Measurements from ENCODE around the gene PTPRN2.
"Not testable (repeated sequence)": the region's sequence is repeated elsewhere in the genome, so short reads cannot be mapped to it uniquely, and the experiment has no call there.

The PTPRN2 gene

DNA sequence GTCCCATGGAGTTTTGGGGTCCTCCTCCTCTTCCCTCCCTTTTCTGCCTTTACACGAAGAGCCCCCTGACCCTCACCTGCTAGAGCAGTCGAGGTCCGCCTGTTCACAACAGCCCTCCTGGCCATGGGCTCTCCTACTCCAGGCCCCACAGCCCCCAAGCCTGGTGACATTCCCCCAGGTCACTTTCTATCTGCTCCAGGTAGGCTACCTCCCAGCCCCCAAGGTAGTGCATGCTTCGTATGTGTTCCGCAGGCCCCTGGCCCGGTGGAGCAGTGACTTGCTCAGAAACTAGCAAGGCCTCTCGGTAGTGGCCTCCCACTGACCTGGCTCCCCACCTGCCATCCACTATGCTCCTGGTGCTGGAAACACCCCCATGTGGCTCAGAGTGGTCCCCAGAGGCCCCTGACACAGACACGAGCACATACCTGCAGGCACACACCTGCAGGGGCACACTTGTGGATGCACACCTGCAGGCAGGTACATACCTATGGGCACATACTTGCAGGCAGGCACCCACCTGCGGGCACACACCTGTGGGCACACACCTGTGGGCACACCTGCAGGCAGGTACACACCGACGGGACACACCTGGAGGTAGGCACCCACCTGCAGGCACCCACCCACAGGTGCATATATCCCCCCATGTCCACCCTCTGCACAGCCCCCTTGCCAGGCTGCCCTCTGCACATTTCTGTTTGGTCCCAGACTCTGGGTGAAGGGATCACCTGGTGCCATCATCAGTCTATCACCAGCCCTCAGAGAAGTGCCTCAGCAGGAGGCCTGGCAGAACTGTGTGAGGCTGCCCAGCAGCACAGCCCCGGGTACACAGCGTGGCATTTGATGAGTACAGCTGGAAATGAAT lies 322.5 kb downstream of the PTPRN2 start:
- DNase-seq (ENCODE audit: low read depth): no peak

DNA sequence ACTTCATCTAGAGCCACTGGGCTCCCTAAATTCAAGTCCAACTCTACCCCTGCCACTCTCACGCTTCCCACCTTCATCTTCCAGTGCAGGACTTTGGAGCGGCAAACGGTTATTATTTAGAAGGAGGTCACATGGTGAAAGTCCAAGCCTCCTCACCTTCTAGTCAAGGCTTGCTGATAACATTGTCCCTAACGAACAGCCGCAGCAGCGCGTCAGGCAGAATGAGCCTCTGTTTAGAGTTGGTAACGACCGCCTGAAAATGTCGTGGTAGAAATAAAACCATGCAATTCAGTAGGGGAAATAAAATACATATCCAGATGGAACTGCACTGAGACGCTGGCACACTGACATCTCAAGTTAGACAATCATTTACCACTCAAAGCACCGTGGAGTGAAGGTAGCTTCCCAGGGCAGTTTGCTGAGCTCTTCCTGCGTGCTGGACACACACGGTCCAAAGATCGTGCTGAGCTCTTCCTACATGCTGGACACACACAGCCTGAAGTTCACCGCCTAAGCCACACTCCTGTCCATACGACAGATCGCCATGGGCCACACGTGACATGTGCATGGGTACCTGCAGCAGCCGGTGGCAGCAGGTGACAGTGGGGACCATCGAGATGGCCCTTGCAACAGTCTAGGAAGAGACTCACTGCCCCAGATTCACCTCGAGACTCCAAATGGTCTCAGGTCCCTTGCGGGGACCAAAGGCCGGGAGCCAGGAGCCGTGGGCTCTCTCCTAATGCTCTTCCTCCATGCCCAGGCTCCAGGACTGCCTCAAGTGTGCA lies 323.5 kb downstream of the PTPRN2 start:
- DNase-seq (ENCODE audit: low read depth): no peak

DNA sequence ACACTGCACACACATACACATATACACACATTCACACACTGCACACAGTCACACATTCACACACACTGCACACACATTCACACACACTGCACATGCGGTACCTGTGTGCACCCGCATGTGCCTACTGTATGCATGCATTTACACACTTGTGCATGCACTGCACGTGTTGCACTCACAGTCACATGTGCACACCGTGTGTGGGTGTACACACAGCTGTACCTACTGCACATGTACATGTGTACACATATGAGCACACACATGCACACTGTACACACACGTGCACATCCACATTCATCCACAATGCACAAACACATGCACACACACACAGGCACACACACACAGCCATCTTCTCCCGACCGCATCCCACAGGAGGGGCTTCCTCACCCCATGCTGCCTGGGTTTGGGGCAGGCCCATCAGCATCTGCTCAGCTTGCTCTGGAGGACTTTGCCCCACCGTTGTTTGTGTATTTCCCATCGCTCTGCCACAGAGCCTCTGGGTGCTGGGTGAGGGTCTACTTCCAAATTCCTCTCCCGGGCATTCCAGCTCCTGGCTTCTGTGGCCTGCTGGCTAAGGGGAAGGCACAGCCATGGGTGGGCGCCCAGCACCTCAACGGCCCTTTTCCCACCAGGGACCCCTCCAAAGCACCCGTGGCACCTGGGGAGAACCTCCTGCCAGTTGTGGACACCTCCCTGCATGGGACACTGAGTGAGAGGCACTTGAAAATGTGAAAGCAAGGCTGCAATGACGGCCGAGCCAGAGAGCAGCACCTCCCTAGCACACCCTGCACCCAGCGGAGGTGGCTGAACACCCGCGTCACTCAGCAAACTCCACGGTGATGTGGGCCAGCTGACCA lies 324.3 kb downstream of the PTPRN2 start:
- DNase-seq (ENCODE audit: low read depth): no peak

DNA sequence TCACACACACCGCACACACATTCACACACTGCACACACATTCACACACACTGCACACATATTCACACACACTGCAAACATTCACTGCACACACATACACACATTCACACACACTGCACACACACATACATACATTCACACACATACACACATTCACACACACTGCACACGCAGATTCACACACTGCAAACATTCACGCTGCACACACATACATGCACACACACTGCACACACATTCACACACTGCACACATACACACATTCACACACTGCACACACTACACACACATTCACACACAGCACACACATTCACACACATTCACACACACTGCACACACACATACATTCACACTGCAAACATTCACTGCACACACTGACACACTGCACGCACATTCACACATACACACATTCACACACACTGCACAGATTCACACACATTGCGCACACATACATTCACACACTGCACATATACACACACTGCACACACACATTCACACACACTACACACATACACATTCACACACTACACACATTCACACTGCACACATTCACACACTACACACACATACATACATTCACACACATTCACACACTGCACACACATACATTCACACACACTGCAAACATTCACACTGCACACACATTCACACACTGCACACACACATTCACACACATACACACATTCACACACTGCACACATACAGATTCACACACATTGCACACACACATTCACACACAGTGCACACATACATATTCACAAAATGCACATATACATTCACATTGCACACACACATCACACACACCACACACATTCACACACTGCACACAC lies 325.1 kb downstream of the PTPRN2 start:
- DNase-seq (ENCODE audit: low read depth): no peak

DNA sequence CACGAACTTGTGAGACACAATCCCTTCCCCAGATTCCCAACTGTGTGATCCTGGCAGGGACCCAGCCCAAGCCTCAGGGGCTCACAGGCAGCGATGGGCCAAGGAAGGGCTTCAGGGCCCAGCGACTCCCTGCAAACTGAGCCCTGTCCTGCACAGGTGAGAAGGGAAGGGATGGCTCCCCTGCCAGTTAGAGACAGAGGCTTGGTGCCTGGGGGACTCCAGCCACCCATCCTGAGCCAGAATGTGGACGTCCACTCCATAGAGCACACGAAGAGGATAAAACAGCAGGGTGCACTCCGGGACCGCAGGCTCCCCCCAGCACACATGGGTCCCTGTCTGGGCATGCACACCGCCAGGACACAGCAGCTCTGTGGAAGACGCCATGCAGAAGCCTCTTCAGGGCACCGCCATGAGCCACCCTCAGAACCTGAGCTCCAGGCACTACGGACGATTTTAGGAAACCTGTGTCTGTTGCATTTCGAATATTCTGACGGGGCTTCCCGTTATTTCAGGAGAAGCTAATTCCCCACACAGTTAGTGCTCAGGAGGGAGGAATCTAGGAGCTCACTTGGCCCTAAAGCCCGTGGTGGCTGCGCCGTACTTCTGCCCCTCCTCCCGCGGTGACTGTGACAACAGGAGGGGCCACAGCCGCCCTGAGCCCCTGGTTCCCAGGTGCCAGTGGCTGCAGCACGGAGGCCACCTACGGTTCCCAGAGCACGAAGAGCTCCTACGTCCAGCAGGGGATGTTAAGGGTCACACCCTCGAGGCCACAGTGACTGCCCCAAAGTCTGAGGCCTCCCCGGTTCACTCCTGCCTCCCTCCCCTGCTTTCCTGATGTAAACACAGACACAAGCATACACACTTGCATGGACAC lies 326.0 kb downstream of the PTPRN2 start:
- no peak for DNase-seq (ENCODE audit: low read depth)

DNA sequence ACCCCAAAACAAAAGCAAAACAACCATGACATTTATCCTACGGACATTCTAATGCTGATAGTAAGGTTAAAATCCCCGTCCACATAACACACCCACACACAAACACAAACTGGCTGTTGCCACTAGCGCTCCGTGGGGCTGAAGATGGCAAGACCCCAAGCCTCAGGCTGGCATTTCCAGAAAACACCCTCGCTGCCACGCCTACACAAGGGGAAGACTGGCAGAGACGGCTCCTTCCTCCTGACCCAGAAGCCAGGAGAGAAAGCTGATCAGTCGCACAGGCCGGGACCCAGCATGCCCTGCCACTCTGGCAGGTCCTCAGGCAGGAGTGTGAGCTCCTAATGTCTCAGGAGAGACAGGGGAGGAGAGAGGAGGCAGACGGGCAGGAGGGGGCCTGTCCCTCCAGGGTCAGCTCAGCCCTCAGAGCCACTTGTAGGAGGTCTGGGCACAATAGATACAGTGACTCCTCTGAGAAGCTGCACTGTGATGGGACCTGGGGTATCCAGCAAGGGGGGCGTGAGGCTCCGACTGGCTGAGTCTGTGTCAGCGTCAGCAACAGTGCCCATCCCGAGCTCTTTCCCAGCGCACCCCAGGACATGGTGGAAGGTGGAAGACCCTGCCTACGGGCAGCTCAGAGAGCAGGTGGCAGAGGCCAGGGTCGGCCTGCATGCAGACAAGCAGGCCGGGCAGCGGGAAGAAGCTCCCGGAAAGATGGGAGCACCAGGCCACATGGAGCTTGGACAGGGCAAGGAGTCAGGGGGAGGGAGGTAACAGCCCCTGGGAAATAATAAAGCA lies 326.9 kb downstream of the PTPRN2 start:
- DNase-seq (ENCODE audit: low read depth): no peak

DNA sequence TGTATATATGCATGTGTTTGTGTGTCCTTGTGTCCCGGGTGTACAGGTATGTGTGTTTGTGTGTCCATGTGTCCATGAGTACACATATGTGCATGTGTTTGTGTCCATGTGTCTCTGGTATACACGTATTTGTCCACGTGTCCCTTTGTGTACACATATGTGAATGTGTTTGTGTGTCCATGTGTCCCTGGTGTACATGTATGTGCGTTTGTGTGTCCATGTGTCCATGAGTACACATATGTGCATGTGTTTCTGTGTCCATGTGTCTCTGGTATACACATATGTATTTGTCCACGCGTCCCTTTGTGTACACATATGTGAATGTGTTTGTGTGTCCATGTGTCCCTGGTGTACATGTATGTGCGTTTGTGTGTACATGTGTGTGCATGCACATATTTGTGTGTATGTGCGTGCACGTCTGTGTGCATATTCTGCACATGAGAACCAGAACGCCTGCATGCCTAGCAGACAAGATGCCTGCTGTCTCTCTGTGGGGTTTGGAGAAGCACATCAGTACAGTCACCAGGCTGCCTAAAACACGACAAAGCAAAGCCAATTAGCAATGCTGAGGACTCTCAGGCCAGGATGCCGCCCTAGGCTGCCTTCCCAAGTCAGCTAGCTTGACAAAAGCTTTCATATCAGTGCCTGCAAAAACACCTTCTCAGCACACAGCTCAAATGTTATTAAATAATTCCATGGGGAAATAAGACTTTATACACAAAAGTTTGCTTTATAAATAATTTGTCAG lies 327.8 kb downstream of the PTPRN2 start:
- no peak for DNase-seq (ENCODE audit: low read depth)

DNA sequence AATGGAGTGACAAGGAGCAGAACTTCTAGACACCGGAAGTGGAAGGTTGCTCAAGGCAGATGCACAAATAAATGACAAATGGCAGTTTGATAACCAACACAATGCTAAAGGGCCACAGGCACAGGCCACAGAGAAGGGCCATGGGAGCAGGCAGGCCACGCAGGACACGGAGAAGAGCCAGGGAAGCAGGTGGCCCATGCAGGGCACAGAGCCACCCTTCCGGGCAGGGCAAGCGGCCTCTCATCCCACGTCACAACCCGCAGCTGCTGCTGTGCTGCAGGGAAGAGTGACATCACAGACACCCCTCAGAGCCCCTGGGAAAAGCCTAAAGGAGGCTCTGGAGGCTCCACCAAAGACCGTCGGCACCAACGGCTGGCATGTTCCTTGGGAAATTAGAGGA lies 328.5 kb downstream of the PTPRN2 start:
- DNase-seq (ENCODE audit: low read depth): no peak

DNA sequence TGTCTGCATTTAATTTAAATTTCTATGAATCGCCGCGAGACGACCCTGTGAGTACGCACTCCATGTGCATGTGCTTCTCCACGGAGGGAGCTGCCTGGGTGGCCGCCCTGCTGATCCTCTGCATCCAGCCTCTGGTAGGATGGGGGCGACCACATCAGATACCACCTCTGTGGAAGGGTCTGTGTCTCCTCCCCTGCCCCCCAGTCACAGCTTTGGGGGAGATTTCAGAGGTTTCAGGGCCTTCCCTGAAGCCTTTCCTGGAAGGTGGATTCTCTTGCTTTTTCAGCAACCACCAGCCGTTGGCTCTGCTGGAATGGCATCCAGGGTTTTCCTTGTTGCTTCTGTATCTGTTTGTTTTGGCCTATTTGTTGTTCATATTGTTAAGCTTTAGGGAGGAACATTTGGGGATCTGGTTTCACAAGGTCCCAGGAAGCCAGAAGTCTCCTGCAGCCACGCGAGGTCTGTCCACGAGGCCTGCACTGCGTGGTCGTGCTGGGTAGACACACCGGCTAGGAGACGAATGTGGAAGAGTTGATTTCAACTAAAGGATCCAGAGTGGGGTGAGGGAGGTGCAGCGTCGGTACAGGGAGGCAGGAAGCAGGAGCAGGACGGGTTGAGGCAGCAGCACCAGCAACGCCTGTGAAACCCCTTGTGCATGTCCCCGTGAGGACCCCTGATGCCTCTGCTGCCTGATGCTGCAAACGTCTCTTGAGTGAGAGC lies 329.1 kb downstream of the PTPRN2 start:
- no peak for DNase-seq (ENCODE audit: low read depth)

DNA sequence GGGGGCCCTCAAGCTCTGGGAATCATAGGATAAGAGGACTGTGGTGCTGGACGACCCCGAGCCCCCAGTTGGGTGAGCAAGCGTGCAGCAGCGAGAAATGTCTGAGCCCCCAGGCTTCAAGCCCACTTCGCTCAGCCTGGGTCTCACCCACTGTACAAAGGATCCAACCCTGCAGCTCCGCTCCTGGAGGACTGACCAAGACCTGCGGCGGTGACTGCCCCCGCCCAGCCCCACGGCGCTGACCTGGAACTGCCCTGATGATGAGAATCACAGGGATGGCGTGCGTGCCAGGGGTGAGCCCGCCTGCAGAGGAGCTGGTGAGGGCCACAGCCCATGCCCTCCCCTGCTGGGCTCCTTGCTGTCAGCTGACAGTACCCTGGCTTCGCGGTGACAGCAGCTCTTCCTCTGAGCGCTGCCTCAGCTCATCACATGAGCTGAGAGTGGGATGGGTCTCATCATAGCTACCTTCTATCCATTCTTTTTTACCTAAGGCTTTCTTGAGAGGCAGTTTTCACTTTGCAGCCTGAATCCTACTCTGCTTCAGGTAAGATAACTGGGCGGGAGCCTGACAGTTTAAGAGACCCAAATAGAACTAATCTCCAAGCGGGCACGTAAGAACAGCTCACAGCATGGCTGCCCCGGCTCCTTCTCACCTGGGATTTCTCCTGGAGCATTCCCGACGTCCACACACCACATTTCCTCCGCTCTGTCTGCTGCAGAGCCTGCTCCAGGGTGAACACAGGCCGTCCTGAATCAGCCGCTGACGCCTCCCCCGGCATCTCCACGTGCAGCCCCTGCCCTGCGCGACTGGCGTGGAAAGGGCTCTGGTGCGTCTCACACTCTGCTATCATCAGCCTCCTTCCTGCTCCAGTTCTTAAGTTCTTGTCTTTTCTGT lies 329.9 kb downstream of the PTPRN2 start:
- no peak for DNase-seq (ENCODE audit: low read depth)

DNA sequence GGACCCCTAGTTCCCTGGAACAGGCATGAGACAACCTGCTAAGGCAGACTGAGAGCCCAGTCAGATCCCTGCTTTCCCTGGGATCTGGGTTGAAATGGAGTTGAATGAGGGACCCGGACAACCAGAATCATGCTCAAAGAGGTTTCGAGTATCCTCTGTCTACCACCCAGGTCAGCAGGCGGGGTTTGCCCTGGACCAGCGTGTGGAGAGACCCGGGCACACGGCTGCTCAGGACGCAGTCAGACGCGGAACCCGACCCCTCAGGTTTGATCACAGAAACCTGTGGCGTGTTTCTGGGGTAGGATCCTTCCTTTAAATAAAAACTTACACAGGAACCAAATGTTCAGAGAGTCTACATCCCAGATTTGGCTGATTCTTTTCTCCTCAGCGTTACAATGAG lies 330.6 kb downstream of the PTPRN2 start:
- DNase-seq (ENCODE audit: low read depth): no peak

DNA sequence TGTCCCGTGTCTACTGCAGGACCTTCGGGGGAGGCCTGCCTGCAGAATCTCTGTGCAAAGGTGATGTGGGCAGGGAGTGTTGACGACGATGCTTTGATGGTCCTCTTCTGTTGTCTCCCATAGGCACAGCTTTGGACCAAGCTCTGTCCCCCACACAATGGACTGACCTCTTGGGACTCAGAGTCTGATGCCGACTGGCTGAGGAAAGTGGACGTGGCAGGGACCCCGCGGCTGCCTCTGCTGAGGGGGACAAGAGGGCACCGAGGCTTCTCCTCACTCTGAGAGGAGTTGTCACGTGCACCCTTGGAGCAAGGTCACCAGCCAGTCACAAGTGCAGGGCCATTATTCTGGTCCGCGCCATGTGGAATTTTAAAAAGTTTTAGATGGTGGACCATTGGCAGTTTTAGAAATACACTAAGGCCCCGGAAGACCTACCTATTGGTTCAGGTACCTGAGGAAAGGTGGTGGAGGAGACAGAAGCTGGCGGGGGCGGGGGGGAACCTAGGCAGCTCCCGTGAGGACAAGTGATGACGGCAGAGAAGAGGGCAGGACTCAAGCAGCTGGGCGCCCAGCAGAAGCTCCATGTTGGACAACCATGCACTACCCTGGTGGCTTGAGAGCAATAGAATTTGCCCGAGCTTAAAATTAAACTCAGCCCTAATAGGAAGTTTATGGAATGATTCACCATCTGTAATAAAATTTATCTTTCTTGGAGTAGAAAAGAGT lies 331.4 kb downstream of the PTPRN2 start:
- no peak for DNase-seq (ENCODE audit: low read depth)

DNA sequence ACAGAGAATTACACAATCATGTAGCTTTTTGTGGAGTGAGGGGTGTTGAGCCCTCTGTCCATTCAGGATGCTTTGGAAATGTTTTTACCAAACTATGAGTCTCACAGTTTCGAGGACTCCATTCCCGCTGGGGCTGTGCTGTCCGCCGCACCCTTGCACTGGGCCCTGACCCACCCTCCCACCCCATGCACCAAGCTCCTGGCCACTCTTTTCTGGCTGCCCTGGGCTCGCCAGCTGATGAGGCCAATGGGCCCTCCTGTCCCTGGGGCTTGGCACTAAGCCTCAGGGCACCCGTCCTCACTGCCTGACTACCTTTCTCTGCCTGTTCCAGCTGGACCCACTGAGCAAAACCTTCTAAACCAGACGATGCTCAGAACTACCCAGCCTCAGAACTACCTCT lies 332.1 kb downstream of the PTPRN2 start:
- no peak for DNase-seq (ENCODE audit: low read depth)

DNA sequence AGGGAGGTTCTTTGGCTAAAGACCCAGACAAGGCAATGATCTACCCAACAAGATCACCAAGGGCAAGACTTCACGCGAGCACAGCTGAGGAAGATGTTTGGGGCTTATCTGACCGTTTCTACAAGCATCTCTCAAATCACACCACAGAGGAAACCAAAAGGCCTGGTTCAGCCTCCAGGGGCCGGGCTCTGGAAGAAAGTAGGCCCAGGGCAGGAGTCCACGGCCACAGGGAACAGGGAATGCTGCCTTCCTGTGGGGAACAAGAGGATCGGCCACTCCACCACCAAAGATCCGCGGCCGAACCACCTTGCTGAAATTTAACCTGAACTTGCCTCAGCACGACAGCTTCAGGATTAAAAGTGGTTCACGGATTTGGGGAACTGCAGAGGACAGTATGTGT lies 332.5 kb downstream of the PTPRN2 start:
- DNase-seq (ENCODE audit: low read depth): no peak

DNA sequence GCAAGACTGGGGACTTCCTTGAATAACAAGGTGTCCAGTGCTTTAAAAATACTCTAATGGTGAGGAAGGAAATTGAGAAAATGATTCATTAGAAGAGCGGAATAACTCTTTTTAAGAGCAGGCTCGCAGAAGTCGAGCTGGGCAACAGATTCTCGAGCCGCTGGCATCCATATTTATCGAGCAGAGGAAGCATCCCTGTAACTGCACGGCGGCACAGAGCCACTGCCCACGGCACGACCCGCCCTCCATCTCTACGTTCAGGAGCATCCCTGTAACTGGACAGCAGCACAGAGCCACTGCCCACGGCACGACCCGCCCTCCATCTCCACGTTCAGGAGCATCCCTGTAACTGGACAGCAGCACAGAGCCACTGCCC lies 334.0 kb downstream of the PTPRN2 start:
- DNase-seq (ENCODE audit: low read depth): not testable (repeated sequence)

DNA sequence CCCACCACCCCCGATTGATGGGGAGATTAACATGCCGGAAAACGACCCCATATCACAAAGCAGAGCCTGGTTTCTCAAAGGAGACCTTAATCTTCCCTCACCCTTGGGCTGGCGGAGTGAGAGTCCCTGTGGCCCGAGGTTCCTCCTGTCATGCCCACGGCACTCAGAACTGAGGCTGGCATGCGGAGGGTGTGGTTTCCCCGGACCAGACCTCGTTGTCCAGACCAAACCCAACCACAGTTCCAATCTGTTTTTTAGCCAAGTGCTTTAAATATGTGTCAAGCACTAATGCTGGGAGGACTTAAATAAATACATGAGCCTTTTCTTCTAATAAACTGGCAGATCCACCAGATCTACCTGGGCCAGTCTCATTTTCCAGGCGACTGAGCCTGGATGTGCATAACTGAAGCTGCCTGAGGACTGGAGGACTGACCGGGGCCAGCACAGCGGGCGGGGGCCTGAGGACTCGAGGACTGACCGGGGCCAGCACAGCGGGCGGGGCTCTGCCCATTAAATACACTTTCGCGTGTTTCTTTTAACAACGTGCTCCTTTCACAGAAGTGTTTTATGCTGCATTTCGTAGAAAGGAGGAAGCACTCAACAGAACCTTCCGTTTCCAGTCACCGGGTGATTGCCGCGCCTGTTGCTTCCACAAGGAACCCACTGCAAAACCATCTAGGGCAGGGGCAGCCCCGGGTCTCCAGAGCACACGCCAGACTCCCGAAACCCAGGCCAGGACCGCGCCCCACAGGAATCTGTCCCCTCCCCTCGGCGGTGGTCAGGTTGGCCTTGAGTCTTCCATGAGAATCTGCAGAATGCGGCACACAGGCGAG lies 334.6 kb downstream of the PTPRN2 start:
- no peak for DNase-seq (ENCODE audit: low read depth)
